ENCODE data around the gene DPP7.

Gene DPP7

GRCh38 chr9:137117269-137117731 is 2.8 kb upstream of the DPP7 start:
- no peak overlapping the region for H3K9ac ChIP-seq
- H3K4me1 ChIP-seq: peaks cover 3% of the 10 kb centered on the region
- H3K4me3 ChIP-seq (ENCODE audit: low read depth, low read length): no peak overlapping the region
- H3K9me3 ChIP-seq (ENCODE audit: control insufficient read depth, low read length): no peaks in the 10 kb centered on the region
- H2AFZ ChIP-seq: no peak overlapping the region
- H3K27me3 ChIP-seq (ENCODE audit: control insufficient read depth, insufficient read depth, low read length): no peaks in the 10 kb centered on the region
- H3K27ac ChIP-seq: no peak overlapping the region
- TF ChIP-seq, protein P1, sequence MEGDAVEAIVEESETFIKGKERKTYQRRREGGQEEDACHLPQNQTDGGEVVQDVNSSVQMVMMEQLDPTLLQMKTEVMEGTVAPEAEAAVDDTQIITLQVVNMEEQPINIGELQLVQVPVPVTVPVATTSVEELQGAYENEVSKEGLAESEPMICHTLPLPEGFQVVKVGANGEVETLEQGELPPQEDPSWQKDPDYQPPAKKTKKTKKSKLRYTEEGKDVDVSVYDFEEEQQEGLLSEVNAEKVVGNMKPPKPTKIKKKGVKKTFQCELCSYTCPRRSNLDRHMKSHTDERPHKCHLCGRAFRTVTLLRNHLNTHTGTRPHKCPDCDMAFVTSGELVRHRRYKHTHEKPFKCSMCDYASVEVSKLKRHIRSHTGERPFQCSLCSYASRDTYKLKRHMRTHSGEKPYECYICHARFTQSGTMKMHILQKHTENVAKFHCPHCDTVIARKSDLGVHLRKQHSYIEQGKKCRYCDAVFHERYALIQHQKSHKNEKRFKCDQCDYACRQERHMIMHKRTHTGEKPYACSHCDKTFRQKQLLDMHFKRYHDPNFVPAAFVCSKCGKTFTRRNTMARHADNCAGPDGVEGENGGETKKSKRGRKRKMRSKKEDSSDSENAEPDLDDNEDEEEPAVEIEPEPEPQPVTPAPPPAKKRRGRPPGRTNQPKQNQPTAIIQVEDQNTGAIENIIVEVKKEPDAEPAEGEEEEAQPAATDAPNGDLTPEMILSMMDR (IDR thresholded peaks at IDR 0.05): no peak
- H3K79me2 ChIP-seq: no peaks in the 10 kb centered on the region
- no peak overlapping the region for H3K4me2 ChIP-seq (ENCODE audit: low read length)
- H3K36me3 ChIP-seq (ENCODE audit: control insufficient read depth, insufficient read depth, low read length): no peaks in the 10 kb centered on the region

DNA sequence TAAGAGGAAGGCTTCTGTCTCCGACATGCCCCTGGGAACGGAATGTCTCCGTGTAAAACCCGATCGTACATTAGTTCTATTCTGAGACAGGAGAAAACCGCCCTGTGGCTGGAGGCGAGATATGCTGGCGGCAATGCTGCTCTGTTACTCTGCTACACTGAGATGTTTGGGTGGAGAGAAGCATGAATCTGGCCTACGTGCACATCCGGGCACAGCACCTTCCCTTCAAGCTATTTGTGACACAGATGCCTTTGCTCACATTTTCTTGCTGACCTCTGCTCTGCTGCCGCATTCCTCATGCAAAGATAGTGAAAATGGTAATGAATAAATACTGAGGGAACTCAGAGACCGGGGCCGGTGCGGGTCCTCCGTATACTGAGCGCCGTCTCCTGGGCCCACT is 2.2 kb upstream of the DPP7 start:
- H3K27ac ChIP-seq: no peak overlapping the region
- H3K4me3 ChIP-seq (ENCODE audit: low read depth, low read length): no peak overlapping the region
- H3K4me1 ChIP-seq: peaks cover 3% of the 10 kb centered on the region
- H3K9me3 ChIP-seq (ENCODE audit: control insufficient read depth, low read length): no peaks in the 10 kb centered on the region
- TF ChIP-seq, protein P1 (IDR thresholded peaks at IDR 0.05): no peak
- no peak overlapping the region for H2AFZ ChIP-seq
- no peaks in the 10 kb centered on the region for H3K27me3 ChIP-seq (ENCODE audit: control insufficient read depth, insufficient read depth, low read length)
- no peak overlapping the region for H3K4me2 ChIP-seq (ENCODE audit: low read length)
- H3K9ac ChIP-seq: no peak overlapping the region
- H3K79me2 ChIP-seq: no peaks in the 10 kb centered on the region
- no peaks in the 10 kb centered on the region for H3K36me3 ChIP-seq (ENCODE audit: control insufficient read depth, insufficient read depth, low read length)

DNA sequence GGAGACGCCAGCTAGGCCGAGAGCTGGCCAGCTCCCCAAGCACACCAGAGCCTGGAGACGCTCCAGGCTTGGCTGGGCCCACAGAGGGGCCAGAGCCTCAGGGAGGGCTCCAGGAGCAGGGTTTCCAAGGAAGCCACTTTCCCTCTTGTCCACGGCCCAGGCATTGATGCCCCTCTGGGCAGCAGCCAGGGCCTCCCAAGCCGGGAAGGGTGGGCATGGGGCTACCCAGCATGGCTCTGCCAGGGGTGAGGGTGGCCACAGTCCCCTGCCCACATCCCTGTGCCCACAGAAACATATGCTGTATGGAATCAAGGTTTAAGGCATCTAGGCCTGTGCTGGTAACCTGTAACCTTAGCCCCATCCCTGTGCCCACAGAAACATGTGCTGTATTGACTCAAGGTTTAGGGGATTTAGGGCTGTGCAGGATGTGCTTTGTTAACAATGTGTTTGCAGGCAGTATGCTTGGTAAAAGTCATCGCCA is 1.5 kb upstream of the DPP7 start:
- no peak overlapping the region for H3K27ac ChIP-seq
- no peaks in the 10 kb centered on the region for H3K9me3 ChIP-seq (ENCODE audit: control insufficient read depth, low read length)
- H2AFZ ChIP-seq: no peak overlapping the region
- peaks cover 3% of the 10 kb centered on the region for H3K4me1 ChIP-seq
- TF ChIP-seq, protein P1 (IDR thresholded peaks at IDR 0.05): no peak
- H3K27me3 ChIP-seq (ENCODE audit: control insufficient read depth, insufficient read depth, low read length): no peaks in the 10 kb centered on the region
- no peak overlapping the region for H3K4me3 ChIP-seq (ENCODE audit: low read depth, low read length)
- H3K4me2 ChIP-seq (ENCODE audit: low read length): no peak overlapping the region
- no peaks in the 10 kb centered on the region for H3K36me3 ChIP-seq (ENCODE audit: control insufficient read depth, insufficient read depth, low read length)
- no peak overlapping the region for H3K9ac ChIP-seq
- H3K79me2 ChIP-seq: no peaks in the 10 kb centered on the region

DNA sequence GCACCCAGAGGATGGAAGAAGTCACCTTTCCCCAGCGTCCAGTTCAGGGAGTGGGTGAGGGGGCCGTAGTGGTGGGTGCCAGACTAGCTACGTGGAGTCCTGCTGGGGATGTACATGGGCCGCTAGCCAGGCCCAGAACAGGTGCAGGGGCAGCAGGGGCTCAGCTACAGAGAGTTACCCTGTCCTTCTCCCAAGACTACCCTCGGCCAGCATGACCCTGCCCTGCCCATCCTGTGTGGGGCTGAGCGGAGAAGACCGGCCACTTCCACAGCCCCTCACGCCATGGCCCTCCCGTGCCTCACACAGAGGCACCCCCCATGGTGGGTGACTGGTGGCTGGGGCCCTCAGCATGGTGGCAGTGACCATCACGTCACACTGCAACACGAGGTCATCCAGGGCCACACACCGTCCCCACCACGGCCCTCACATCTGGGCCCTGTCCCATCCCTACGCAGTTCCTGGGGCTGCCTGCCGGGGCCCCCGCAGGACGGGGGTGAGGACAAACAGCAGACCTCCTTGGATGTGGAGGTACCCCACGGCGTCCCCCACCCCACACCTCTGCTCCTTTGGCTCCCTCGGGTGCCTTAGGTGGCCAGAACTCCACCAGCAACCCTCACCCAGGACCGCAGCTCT is 977 bp upstream of the DPP7 start:
- Histone ChIP-seq H3K4me1 (peaks cover 3% of the 10 kb centered on the region), H3K4me2 (ENCODE audit: low read length) (peak overlapping the region; percentile 98), H3K9ac (no peak overlapping the region), H3K4me3 (ENCODE audit: low read depth, low read length) (no peak overlapping the region), H3K9me3 (ENCODE audit: control insufficient read depth, low read length) (no peaks in the 10 kb centered on the region), H3K27me3 (ENCODE audit: control insufficient read depth, insufficient read depth, low read length) (no peaks in the 10 kb centered on the region), H3K27ac (no peak overlapping the region), H3K79me2 (no peaks in the 10 kb centered on the region), H2AFZ (peak overlapping the region; percentile 76), H3K36me3 (ENCODE audit: control insufficient read depth, insufficient read depth, low read length) (no peaks in the 10 kb centered on the region)
- TF ChIP-seq, protein P1 (IDR thresholded peaks at IDR 0.05): no peak

- Histone ChIP-seq H3K4me2 (ENCODE audit: low read length) (peak overlapping the region; percentile 98), H3K9ac (no peak overlapping the region), H3K4me1 (peaks cover 3% of the 10 kb centered on the region), H3K27ac (no peak overlapping the region), H3K9me3 (ENCODE audit: control insufficient read depth, low read length) (no peaks in the 10 kb centered on the region), H2AFZ (peak overlapping the region; percentile 76), H3K36me3 (ENCODE audit: control insufficient read depth, insufficient read depth, low read length) (no peaks in the 10 kb centered on the region), H3K79me2 (no peaks in the 10 kb centered on the region), H3K27me3 (ENCODE audit: control insufficient read depth, insufficient read depth, low read length) (no peaks in the 10 kb centered on the region), H3K4me3 (ENCODE audit: low read depth, low read length) (peak overlapping the region; percentile 62)
- TF ChIP-seq, protein P1 (IDR thresholded peaks at IDR 0.05): no peak
Measured at GRCh38 chr9:137114220-137114612, 317 bp downstream of the DPP7 start.
